ENCODE measurements around the gene WDR77.

DNA sequence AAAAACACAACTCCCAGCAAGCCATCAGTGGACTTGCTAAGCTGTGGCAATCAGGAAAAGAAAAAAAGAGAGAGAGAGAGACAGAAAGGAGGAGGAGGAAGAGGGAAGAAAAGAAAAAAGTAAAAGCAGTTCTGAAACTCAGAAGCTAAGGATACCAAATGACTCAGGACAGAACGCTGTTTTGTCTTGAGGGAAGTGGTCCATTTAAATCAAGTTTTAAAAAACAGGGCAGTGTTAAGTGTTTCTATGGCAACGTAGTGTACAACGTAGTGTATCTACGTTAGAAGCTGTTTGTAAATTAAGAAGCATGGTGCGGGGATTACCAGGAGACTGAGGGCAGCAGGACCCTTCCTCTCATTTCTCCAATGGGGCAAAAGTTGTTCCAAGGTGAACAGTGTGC is 48.5 kb upstream of the WDR77 start:
- TF ChIP-seq, protein P1, sequence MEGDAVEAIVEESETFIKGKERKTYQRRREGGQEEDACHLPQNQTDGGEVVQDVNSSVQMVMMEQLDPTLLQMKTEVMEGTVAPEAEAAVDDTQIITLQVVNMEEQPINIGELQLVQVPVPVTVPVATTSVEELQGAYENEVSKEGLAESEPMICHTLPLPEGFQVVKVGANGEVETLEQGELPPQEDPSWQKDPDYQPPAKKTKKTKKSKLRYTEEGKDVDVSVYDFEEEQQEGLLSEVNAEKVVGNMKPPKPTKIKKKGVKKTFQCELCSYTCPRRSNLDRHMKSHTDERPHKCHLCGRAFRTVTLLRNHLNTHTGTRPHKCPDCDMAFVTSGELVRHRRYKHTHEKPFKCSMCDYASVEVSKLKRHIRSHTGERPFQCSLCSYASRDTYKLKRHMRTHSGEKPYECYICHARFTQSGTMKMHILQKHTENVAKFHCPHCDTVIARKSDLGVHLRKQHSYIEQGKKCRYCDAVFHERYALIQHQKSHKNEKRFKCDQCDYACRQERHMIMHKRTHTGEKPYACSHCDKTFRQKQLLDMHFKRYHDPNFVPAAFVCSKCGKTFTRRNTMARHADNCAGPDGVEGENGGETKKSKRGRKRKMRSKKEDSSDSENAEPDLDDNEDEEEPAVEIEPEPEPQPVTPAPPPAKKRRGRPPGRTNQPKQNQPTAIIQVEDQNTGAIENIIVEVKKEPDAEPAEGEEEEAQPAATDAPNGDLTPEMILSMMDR (IDR thresholded peaks at IDR 0.05), result no peak
- TF ChIP-seq EZH2 (IDR thresholded peaks at IDR 0.05; ENCODE audit: borderline replicate concordance, insufficient read depth, low read depth, low read length, poor library complexity, severe bottlenecking), result no peak
